Testis (tissue), 2 donors: ENCODE measurements around the gene RAB36.

ENCODE experiments used
- CTCF ChIP-seq, 3 experiments: fragments of 450-650 bp in 2 of 3; fragments of 200-600 bp in 1 of 3; sonication (generic) in 1 of 3; IDR thresholded peaks; one replicate each; pipeline ENCODE4 v1.5.1; 2016 to 2019; ENCODE audit warnings: antibody characterized with exemption in 3 of 3, mild to moderate bottlenecking in 2 of 3, moderate library complexity in 1 of 3
- POLR2A ChIP-seq: fragments of 450-650 bp; IDR thresholded peaks from one replicate; pipeline ENCODE4 v1.6.1; 2017; ENCODE audit warnings: antibody characterized with exemption, mild to moderate bottlenecking, moderate library complexity

- TF ChIP-seq CTCF (IDR thresholded peaks at IDR 0.05), result no peak
- no peak for TF ChIP-seq POLR2A
Measured at GRCh38 chr22:23106906-23107367, 38.3 kb upstream of the RAB36 start.
